H1 (cell line): ENCODE data around the gene TMEM198. TPM values are rescaled to one million over a fixed set of nuclear protein-coding genes. Genes with fewer than 3 reads are reported as not detected.

Source experiments
- CTCF ChIA-PET: fragments of 300-600 bp; sonication (Branson Sonifier 250); formaldehyde crosslinking; loops from one replicate; lab custom pipeline; 2021; ENCODE audit not compliant: partially characterized antibody; lab: Charles Lee
- POLR2A ChIA-PET: fragments of 300-600 bp; sonication (Branson Sonifier 250); formaldehyde crosslinking; loops from one replicate; lab custom pipeline; 2021; ENCODE audit warnings: inconsistent platforms; ENCODE audit not compliant: partially characterized antibody; lab: Charles Lee
- DNase-seq, 2 experiments: peaks; one replicate each; pipeline versions ENCODE4 v3.0.0 to v3.0.0-alpha.2; 2010 to 2022; ENCODE audit warnings: low spot score in 2 of 2, low read depth in 1 of 2, mixed read lengths in 1 of 2
- FAIRE-seq: peaks from 2 replicates; lab custom pipeline; 2011; peaks lifted over from hg19 to GRCh38; lab: Jason Lieb, UNC
- H2AFZ ChIP-seq: 2 replicates; pipeline ENCODE4 v1.8.1; 2012; ENCODE audit warnings: low read length, inconsistent platforms
- H2AK5ac ChIP-seq: 2 replicates; pipeline ENCODE4 v1.6.1; 2013; ENCODE audit warnings: low read depth, low read length
- H2BK120ac ChIP-seq: replicated peaks from 2 replicates; pipeline ENCODE3; 2013; ENCODE audit warnings: low read depth, low read length, inconsistent platforms
- H2BK12ac ChIP-seq: 2 replicates; pipeline ENCODE4 v1.6.1; 2013; ENCODE audit warnings: low read depth, low read length
- H2BK15ac ChIP-seq: 2 replicates; pipeline ENCODE4 v1.6.1; 2013; ENCODE audit warnings: low read length
- H2BK20ac ChIP-seq: 2 replicates; pipeline ENCODE4 v1.6.1; 2013; ENCODE audit warnings: low read length
- H2BK5ac ChIP-seq: 2 replicates; pipeline ENCODE4 v1.6.1; 2013; ENCODE audit warnings: low read depth, low read length
- H3K14ac ChIP-seq: 2 replicates; pipeline ENCODE4 v1.6.1; 2013; ENCODE audit warnings: inconsistent platforms; ENCODE audit not compliant: insufficient read length
- H3K18ac ChIP-seq: 2 replicates; pipeline ENCODE4 v1.6.1; 2013; ENCODE audit warnings: low read length; ENCODE audit errors: extremely low read depth
- H3K23ac ChIP-seq: 2 replicates; pipeline ENCODE4 v1.6.1; 2013; ENCODE audit warnings: inconsistent platforms; ENCODE audit not compliant: insufficient read length
- H3K23me2 ChIP-seq: 2 replicates; pipeline ENCODE4 v1.6.1; 2013; ENCODE audit warnings: low read depth, low read length
- H3K27ac ChIP-seq: 2 replicates; pipeline ENCODE4 v1.6.1; 2011; ENCODE audit warnings: low read depth, low read length, inconsistent platforms
- H3K27me3 ChIP-seq, 4 experiments: replicated peaks in 1 of 4; 1 replicate in 1 of 4; 2 replicates in 3 of 4; pipeline versions ENCODE4 v1.6.1 to v1.8.1; 2011 to 2013; ENCODE audit warnings: low read length in 3 of 4, mild to moderate bottlenecking in 3 of 4, inconsistent platforms in 2 of 4, mixed read lengths in 2 of 4, moderate library complexity in 1 of 4; ENCODE audit not compliant: control insufficient read depth in 3 of 4, insufficient read depth in 3 of 4; ENCODE audit errors: extremely low read depth in 1 of 4
- H3K36me3 ChIP-seq, 4 experiments: 2 replicates each; pipeline versions ENCODE4 v1.6.1 to v1.8.1; 2011 to 2013; ENCODE audit warnings: mild to moderate bottlenecking in 4 of 4, low read length in 3 of 4, moderate library complexity in 2 of 4, control low read depth in 1 of 4, inconsistent platforms in 1 of 4; ENCODE audit not compliant: insufficient read depth in 4 of 4, control insufficient read depth in 2 of 4
- H3K4ac ChIP-seq: replicated peaks from 2 replicates; pipeline ENCODE3; 2013; ENCODE audit warnings: low read length, low read depth, mixed read lengths, inconsistent platforms; ENCODE audit not compliant: insufficient read length
- H3K4me1 ChIP-seq, 4 experiments: replicated peaks in 1 of 4; 1 replicate in 1 of 4; 2 replicates in 3 of 4; pipeline versions ENCODE4 v1.6.1 to v1.8.1; 2011 to 2013; ENCODE audit warnings: low read length in 3 of 4, inconsistent platforms in 2 of 4, mixed read lengths in 1 of 4; ENCODE audit not compliant: insufficient read depth in 4 of 4, control insufficient read depth in 3 of 4
- H3K4me2 ChIP-seq, 2 experiments: 2 replicates each; pipeline versions ENCODE4 v1.6.1 to v1.8.1; 2011 to 2013; ENCODE audit warnings: low read depth in 2 of 2, low read length in 2 of 2, control low read depth in 1 of 2, inconsistent platforms in 1 of 2, mild to moderate bottlenecking in 1 of 2; ENCODE audit not compliant: insufficient read depth in 1 of 2
- H3K4me3 ChIP-seq, 4 experiments: fragments of 200-600, 300-600 bp in 1 of 4; sonication (generic), shearing (Covaris generic), sonication (Bioruptor Twin) in 1 of 4; 2 replicates each; pipeline versions ENCODE4 v1.5.1 to v1.8.1; 2011 to 2016; ENCODE audit warnings: low read length in 4 of 4, low read depth in 3 of 4, control low read depth in 2 of 4, inconsistent platforms in 2 of 4, mild to moderate bottlenecking in 2 of 4, mixed read lengths in 1 of 4, moderate library complexity in 1 of 4; ENCODE audit not compliant: insufficient read depth in 2 of 4; ENCODE audit errors: extremely low read depth in 1 of 4
- H3K56ac ChIP-seq: replicated peaks from 2 replicates; pipeline ENCODE3; 2013; ENCODE audit warnings: low read depth, mild to moderate bottlenecking, mixed read lengths, low read length, inconsistent platforms; ENCODE audit not compliant: insufficient read length
- H3K79me1 ChIP-seq: 2 replicates; pipeline ENCODE4 v1.6.1; 2013; ENCODE audit warnings: low read depth, low read length, control low read depth
- H3K79me2 ChIP-seq, 2 experiments: 2 replicates each; pipeline versions ENCODE4 v1.6.1 to v1.8.1; 2012 to 2013; ENCODE audit warnings: low read length in 2 of 2, mild to moderate bottlenecking in 2 of 2, inconsistent platforms in 1 of 2; ENCODE audit not compliant: insufficient read depth in 2 of 2, control insufficient read depth in 1 of 2
- H3K9ac ChIP-seq, 4 experiments: replicated peaks in 1 of 4; 1 replicate in 1 of 4; 2 replicates in 3 of 4; pipeline versions ENCODE4 v1.6.1 to v1.8.1; 2011 to 2013; ENCODE audit warnings: low read depth in 3 of 4, low read length in 3 of 4, control low read depth in 2 of 4, mild to moderate bottlenecking in 2 of 4, moderate library complexity in 2 of 4, inconsistent platforms in 1 of 4; ENCODE audit errors: extremely low read depth in 1 of 4
- H3K9me3 ChIP-seq, 2 experiments: 2 replicates each; pipeline versions ENCODE4 v1.6.1 to v1.8.1; 2012 to 2013; ENCODE audit warnings: mild to moderate bottlenecking in 2 of 2, moderate library complexity in 2 of 2, control low read depth in 1 of 2, inconsistent platforms in 1 of 2, low read depth in 1 of 2, low read length in 1 of 2, mixed read lengths in 1 of 2; ENCODE audit not compliant: insufficient read depth in 2 of 2
- H4K20me1 ChIP-seq, 2 experiments: replicated peaks in 1 of 2; 2 replicates each; pipeline versions ENCODE3 to v1.8.1; 2011 to 2013; ENCODE audit warnings: inconsistent platforms in 2 of 2, low read length in 2 of 2, mild to moderate bottlenecking in 1 of 2; ENCODE audit not compliant: insufficient read depth in 2 of 2, control insufficient read depth in 1 of 2
- H4K5ac ChIP-seq: 2 replicates; pipeline ENCODE4 v1.6.1; 2013; ENCODE audit warnings: low read length, low read depth, mixed read lengths, inconsistent platforms; ENCODE audit not compliant: insufficient read length
- H4K8ac ChIP-seq: 2 replicates; pipeline ENCODE4 v1.8.0; 2013; ENCODE audit warnings: mild to moderate bottlenecking, moderate library complexity, low read length, inconsistent platforms; ENCODE audit not compliant: insufficient read depth; ENCODE audit errors: extremely low read depth
- H4K91ac ChIP-seq: replicated peaks from 2 replicates; pipeline ENCODE3; 2013; ENCODE audit warnings: low read length, mixed read lengths, inconsistent platforms; ENCODE audit not compliant: insufficient read length
- ATF2 ChIP-seq: IDR thresholded peaks from 2 replicates; pipeline ENCODE4 v1.6.1; 2012; ENCODE audit warnings: low read length, inconsistent platforms
- EP300 ChIP-seq, 2 experiments: IDR thresholded peaks; 1 replicate in 1 of 2; 2 replicates in 1 of 2; pipeline ENCODE4 v1.6.1; 2011 to 2012; ENCODE audit warnings: low read depth in 2 of 2, low read length in 2 of 2, mild to moderate bottlenecking in 2 of 2, borderline replicate concordance in 1 of 2, inconsistent platforms in 1 of 2, moderate library complexity in 1 of 2
- POLR2AphosphoS5 ChIP-seq: IDR thresholded peaks from 2 replicates; pipeline ENCODE4 v1.6.1; 2011; ENCODE audit warnings: low read depth, low read length
- SIN3A ChIP-seq, 2 experiments: IDR thresholded peaks in 1 of 2; conservative IDR thresholded peaks in 1 of 2; 2 replicates each; pipeline ENCODE4 v1.6.1; 2011 to 2012; ENCODE audit warnings: low read length in 2 of 2, improper control_type of control experiment in 1 of 2, low read depth in 1 of 2, mild to moderate bottlenecking in 1 of 2
- SIRT6 ChIP-seq: IDR thresholded peaks from one replicate; pipeline ENCODE4 v1.7.1; 2012; ENCODE audit warnings: low read length, inconsistent platforms
- WGBS, 2 experiments: shearing (Covaris generic) in 1 of 2; methylation state at CpG; one replicate each; pipeline versions ENCODE4 v1.1.6 to v1.1.7; 2013 to 2015; ENCODE audit warnings: low lambda C conversion rate in 2 of 2, mixed read lengths in 2 of 2, inconsistent platforms in 1 of 2, low coverage in 1 of 2, missing lambda C conversion rate in 1 of 2; ENCODE audit not compliant: insufficient replicate concordance in 2 of 2, insufficient coverage in 1 of 2, insufficient read length in 1 of 2; ENCODE audit errors: extremely low coverage in 1 of 2, missing lambda C conversion rate in 1 of 2; 5-methylcytosine and 5-hydroxymethylcytosine counted together
- polyA plus RNA-seq, 7 experiments: library from polyadenylated mRNA; depleted of rRNA in 3 of 7; stranded (reverse) in 5 of 7; unstranded in 2 of 7; fragments of >200 nt in 5 of 7; fragments of 200-250 nt in 2 of 7; gene quantifications; 1 replicate in 5 of 7; 2 replicates in 1 of 7; 4 replicates in 1 of 7; pipeline versions ENCODE4 v1.2.1 to v1.2.3, GENCODE V29; 2011 to 2013; ENCODE audit warnings: missing spikeins in 2 of 7, mixed read lengths in 2 of 7
- total RNA-seq: library from RNA; stranded (reverse); fragmentation: NEBNext Ultra II Directional; extraction: Animal tissue kit (Norgen Biotek cat#: 25700); gene quantifications from 2 replicates; pipeline ENCODE4 v1.2.1, GENCODE V29; 2021

Gene TMEM198
- total and polyA plus RNA-seq, 2 of the 8 experiments (the other 6 are each of a cell fraction or from before 2014, with no cell fraction given), result 10.2 to 10.4 TPM

GRCh38 chr2:219538956-219539788 is 4.7 kb upstream of the TMEM198 start:
- Histone ChIP-seq H2AFZ (no peak overlapping the region), H2BK20ac (no peak overlapping the region), H3K9ac (no peak overlapping the region), H4K20me1 (peaks cover 10 to 11% of the 10 kb centered on the region in 2 experiments), H3K14ac (no peak overlapping the region), H3K56ac (no peak overlapping the region), H3K9me3 (no peaks in the 10 kb centered on the region), H3K23me2 (peaks cover 11% of the 10 kb centered on the region; the same call in 1 of the 2 replicates), H3K18ac (no peak overlapping the region), H3K4ac (no peak overlapping the region), H2BK5ac (no peak overlapping the region), H4K91ac (no peak overlapping the region), H3K27me3 (no peaks in the 10 kb centered on the region; a peak in 1 of 7 replicates), H4K5ac (no peak overlapping the region), H2BK15ac (no peak overlapping the region), H3K36me3 (peaks cover 4 to 22% (median 12%) of the 10 kb centered on the region in 4 experiments; a peak in 6 of 8 replicates), H3K79me1 (peaks cover 4% of the 10 kb centered on the region; the same call in 1 of the 2 replicates), H3K4me3 (no peak overlapping the region), H3K4me2 (no peak overlapping the region), H3K23ac (no peak overlapping the region), H3K4me1 (peaks cover 5 to 25% (median 16%) of the 10 kb centered on the region in 4 experiments), H2BK120ac (no peak overlapping the region), H2BK12ac (no peak overlapping the region), H3K27ac (no peak overlapping the region), H2AK5ac (no peak overlapping the region), H4K8ac (no peak overlapping the region), H3K79me2 (peaks cover 0 to 6% of the 10 kb centered on the region in 2 experiments; a peak in 1 of 4 replicates)
- 89% methylated on average over 32 of the region's 32 CpGs; no CpG with 5 or more reads in 1 of the 2 experiments for WGBS, 2 experiments
- ChIA-PET CTCF (interaction anchor here (0.9 to 113.1 kb wide), 16 partner anchors 18 to 151 kb away, joined by 3 to 7248 read pairs (median 10); partner anchors contain the start of genes ASIC4, DES, GMPPA and SPEG), POLR2A (interaction anchor here (1.3 to 5.4 kb wide), 3 partner anchors 18 to 58 kb away, joined by 3 to 23 read pairs (median 6); partner anchors contain the start of gene STK11IP)
- DNase-seq (no peak), FAIRE-seq (no peak)
- no peak for TF ChIP-seq POLR2AphosphoS5
- no peak for TF ChIP-seq SIN3A (conservative IDR thresholded peaks at IDR 0.05 in 1 of 2, IDR thresholded peaks at IDR 0.05 in 1 of 2; ENCODE audit: low read depth in 1 of 2, low read length in 2 of 2)
- no peak for TF ChIP-seq ATF2
- no peak for TF ChIP-seq EP300 (IDR thresholded peaks at IDR 0.05; ENCODE audit: borderline replicate concordance in 1 of 2, low read depth in 2 of 2, low read length in 2 of 2)
- TF ChIP-seq SIRT6, result no peak
